Breast epithelium (tissue), 4 donors: ENCODE data around the gene CLN3. TPM values are rescaled to one million over a fixed set of nuclear protein-coding genes. Genes with fewer than 3 reads are reported as not detected.
A peak's percentile ranks its signal among the peaks of the same experiment; 100 is the strongest.

ENCODE experiments used
- DNase-seq, 2 donors: peaks; one replicate each; pipeline ENCODE4 v3.0.0-alpha.2; 2019; ENCODE audit warnings: low spot score in 2 of 2
- H3K27ac ChIP-seq, 2 donors: fragments of 200-600 bp; sonication (generic) in 1 of 2; one replicate each; pipeline ENCODE4 v1.5.1; 2016 to 2019; ENCODE audit warnings: mild to moderate bottlenecking in 1 of 2
- H3K27me3 ChIP-seq, 2 donors: fragments of 200-600 bp; sonication (generic) in 1 of 2; one replicate each; pipeline versions ENCODE4 v1.5.1 to v1.6.0; 2017 to 2019; ENCODE audit warnings: control low read depth in 1 of 2, mild to moderate bottlenecking in 1 of 2
- H3K36me3 ChIP-seq: fragments of 200-600 bp; one replicate; pipeline ENCODE4 v1.5.1; 2019
- H3K4me1 ChIP-seq, 2 donors: fragments of 200-600 bp; sonication (generic); one replicate each; pipeline ENCODE4 v1.5.1; 2016 to 2019; ENCODE audit warnings: control low read depth in 1 of 2
- H3K4me3 ChIP-seq, 3 donors: fragments of 200-600 bp; sonication (generic); 1 replicate in 2 of 3; 2 replicates in 1 of 3; pipeline ENCODE4 v1.5.1; 2016 to 2019; ENCODE audit warnings: mild to moderate bottlenecking in 3 of 3, moderate library complexity in 2 of 3
- H3K9me3 ChIP-seq, 2 donors: fragments of 200-600 bp; sonication (generic) in 1 of 2; one replicate each; pipeline ENCODE4 v1.5.1; 2016 to 2019; ENCODE audit warnings: control low read depth in 1 of 2
- CTCF ChIP-seq, 3 donors: fragments of 450-650 bp; IDR thresholded peaks; one replicate each; pipeline ENCODE4 v1.5.1; 2016 to 2017; ENCODE audit warnings: antibody characterized with exemption in 3 of 3, mild to moderate bottlenecking in 3 of 3, moderate library complexity in 3 of 3
- POLR2A ChIP-seq: fragments of 450-650 bp; IDR thresholded peaks from one replicate; pipeline ENCODE4 v1.6.1; 2016; ENCODE audit warnings: antibody characterized with exemption, mild to moderate bottlenecking, moderate library complexity
- POLR2AphosphoS5 ChIP-seq, 3 donors: sonication (generic); formaldehyde crosslinking; IDR thresholded peaks; one replicate each; pipeline ENCODE4 v1.6.1; 2017; ENCODE audit warnings: antibody characterized with exemption in 3 of 3
- intact Hi-C: fragments of 100-400 bp; cut with DNase I; formaldehyde crosslinking; loops from one replicate; pipeline ENCODE4 v1.15.1; 2023; ENCODE audit warnings: low total_unique reads
- total RNA-seq, 3 donors: library from RNA; depleted of rRNA; stranded (reverse); fragments of >200 nt; gene quantifications; one replicate each; pipeline ENCODE4 v1.1.0, GENCODE V29; 2016

Gene CLN3
- total RNA-seq, 3 donors from 2014 or later, result 25.1 to 39.1 (median 38.7) TPM

GRCh38 chr16:28524681-28525171 is 32.9 kb upstream of the CLN3 start:
- TF ChIP-seq POLR2AphosphoS5 (IDR thresholded peaks at IDR 0.05), result no peak
- no peak for TF ChIP-seq POLR2A
- no peak for TF ChIP-seq CTCF (IDR thresholded peaks at IDR 0.05)
- peaks cover 0 to 6% of the 10 kb centered on the region in 2 donors for H3K4me1 ChIP-seq
- no peaks in the 10 kb centered on the region for H3K27me3 ChIP-seq
- no peak for DNase-seq
- no peak overlapping the region for H3K4me3 ChIP-seq
- no peaks in the 10 kb centered on the region for H3K9me3 ChIP-seq
- intact Hi-C loops, result no loop called here
- H3K36me3 ChIP-seq, result no peaks in the 10 kb centered on the region
- peak overlapping the region in 1 of 2 donors; percentile 10 for H3K27ac ChIP-seq

- Histone ChIP-seq H3K27me3 (no peaks in the 10 kb centered on the region), H3K27ac (no peak overlapping the region), H3K4me1 (peaks cover 0 to 6% of the 10 kb centered on the region in 2 donors), H3K36me3 (no peaks in the 10 kb centered on the region), H3K9me3 (no peaks in the 10 kb centered on the region), H3K4me3 (no peak overlapping the region)
- intact Hi-C loops, result no loop called here
- no peak for TF ChIP-seq CTCF (IDR thresholded peaks at IDR 0.05)
- no peak for TF ChIP-seq POLR2AphosphoS5 (IDR thresholded peaks at IDR 0.05)
- TF ChIP-seq POLR2A, result no peak
- no peak for DNase-seq
These were observed 30.9 kb upstream of the CLN3 start for GRCh38 chr16:28522792-28523191.

- DNase-seq, result no peak
- Histone ChIP-seq H3K36me3 (no peaks in the 10 kb centered on the region), H3K27ac (no peak overlapping the region), H3K27me3 (no peaks in the 10 kb centered on the region), H3K9me3 (no peaks in the 10 kb centered on the region), H3K4me3 (no peak overlapping the region), H3K4me1 (peaks cover 0 to 6% of the 10 kb centered on the region in 2 donors)
- intact Hi-C loops, result no loop called here
- TF ChIP-seq CTCF (IDR thresholded peaks at IDR 0.05), result no peak
- no peak for TF ChIP-seq POLR2AphosphoS5 (IDR thresholded peaks at IDR 0.05)
- TF ChIP-seq POLR2A, result no peak
These were observed 29.6 kb upstream of the CLN3 start for GRCh38 chr16:28521436-28521835.

GRCh38 chr16:28520672-28521071 is 28.8 kb upstream of the CLN3 start:
- TF ChIP-seq POLR2A, result no peak
- no peak for TF ChIP-seq CTCF (IDR thresholded peaks at IDR 0.05)
- no peak for TF ChIP-seq POLR2AphosphoS5 (IDR thresholded peaks at IDR 0.05)

GRCh38 chr16:28514246-28514645 is 22.4 kb upstream of the CLN3 start:
- Histone ChIP-seq H3K9me3 (no peaks in the 10 kb centered on the region), H3K36me3 (no peaks in the 10 kb centered on the region), H3K4me1 (no peaks in the 10 kb centered on the region), H3K27me3 (no peaks in the 10 kb centered on the region), H3K4me3 (no peak overlapping the region), H3K27ac (no peak overlapping the region)
- TF ChIP-seq POLR2AphosphoS5 (IDR thresholded peaks at IDR 0.05) (no peak), CTCF (IDR thresholded peaks at IDR 0.05) (no peak), POLR2A (no peak)
- DNase-seq, result no peak
- intact Hi-C loops, result no loop called here

More at GRCh38 chr16:28520672-28521071, 28.8 kb upstream of the CLN3 start:
- no peaks in the 10 kb centered on the region for H3K9me3 ChIP-seq
- no peaks in the 10 kb centered on the region for H3K27me3 ChIP-seq
- no peak for DNase-seq
- no peaks in the 10 kb centered on the region for H3K36me3 ChIP-seq
- H3K4me1 ChIP-seq, result peaks cover 0 to 6% of the 10 kb centered on the region in 2 donors
- intact Hi-C loops, result no loop called here
- no peak overlapping the region for H3K27ac ChIP-seq
- no peak overlapping the region for H3K4me3 ChIP-seq
